GM21576 (cell line): Measurements from ENCODE around the gene KLC3.

ENCODE experiments used
- ATAC-seq: cut with Tn5 transposase; IDR thresholded peaks from one replicate; pipeline ENCODE4 v1.9.1; 2021; ENCODE audit warnings: mild to moderate bottlenecking, moderate library complexity; ENCODE audit not compliant: unreplicated experiment

Gene KLC3

GRCh38 chr19:45348367-45349125, 8.0 kb downstream of the KLC3 start:
- ATAC-seq, result no peak

GRCh38 chr19:45349126-45349415, 8.5 kb downstream of the KLC3 start:
- no peak for ATAC-seq

- no peak for ATAC-seq
Observed at GRCh38 chr19:45349430-45349941, 8.9 kb downstream of the KLC3 start.

- ATAC-seq, result no peak
Observed at GRCh38 chr19:45350477-45351058, 10.0 kb downstream of the KLC3 start.

GRCh38 chr19:45351401-45351952, 10.9 kb downstream of the KLC3 start:
- ATAC-seq, result no peak

- ATAC-seq, result no peak
Observed at GRCh38 chr19:45352062-45352461, 11.5 kb downstream of the KLC3 start.

GRCh38 chr19:45352471-45352870, 11.9 kb downstream of the KLC3 start:
- ATAC-seq, result no peak

GRCh38 chr19:45352914-45353796, 12.6 kb downstream of the KLC3 start:
- no peak for ATAC-seq

GRCh38 chr19:45354241-45354842, 13.8 kb downstream of the KLC3 start:
- ATAC-seq, result no peak

- no peak for ATAC-seq
Observed at GRCh38 chr19:45355402-45355801, 14.9 kb downstream of the KLC3 start.

- no peak for ATAC-seq
Observed at GRCh38 chr19:45355910-45356309, 15.4 kb downstream of the KLC3 start.

- no peak for ATAC-seq
Observed at GRCh38 chr19:45356760-45357444, 16.4 kb downstream of the KLC3 start.

- ATAC-seq, result no peak
Observed at GRCh38 chr19:45357445-45357783, 16.9 kb downstream of the KLC3 start.

- no peak for ATAC-seq
Observed at GRCh38 chr19:45358213-45358792, 17.8 kb downstream of the KLC3 start.

GRCh38 chr19:45361608-45362007, 21.1 kb downstream of the KLC3 start:
- no peak for ATAC-seq

GRCh38 chr19:45362291-45362690, 21.7 kb downstream of the KLC3 start:
- ATAC-seq, result no peak

- ATAC-seq, result no peak
Observed at GRCh38 chr19:45363861-45364459, 23.4 kb downstream of the KLC3 start.

GRCh38 chr19:45364696-45365095, 24.1 kb downstream of the KLC3 start:
- ATAC-seq, result no peak

GRCh38 chr19:45368127-45368526, 27.6 kb downstream of the KLC3 start:
- no peak for ATAC-seq
